Measurements from ENCODE around the gene CBFA2T2.

CBFA2T2 gene

GRCh38 chr20:33656010-33656782 is 166.3 kb downstream of the CBFA2T2 start:
- no peak for DNase-seq

GRCh38 chr20:33656783-33657703 is 167.1 kb downstream of the CBFA2T2 start:
- DNase-seq = no peak

- no peak for DNase-seq
These were observed 167.8 kb downstream of the CBFA2T2 start for GRCh38 chr20:33657704-33658095.

- no peak for DNase-seq
These were observed 168.6 kb downstream of the CBFA2T2 start for GRCh38 chr20:33658510-33658909.

- DNase-seq = no peak
These were observed 169.0 kb downstream of the CBFA2T2 start for GRCh38 chr20:33658929-33659328.

GRCh38 chr20:33659341-33660034 is 169.6 kb downstream of the CBFA2T2 start:
- DNase-seq = no peak

GRCh38 chr20:33660035-33660684 is 170.3 kb downstream of the CBFA2T2 start:
- no peak for DNase-seq

GRCh38 chr20:33660685-33661058 is 170.8 kb downstream of the CBFA2T2 start:
- no peak for DNase-seq

GRCh38 chr20:33662172-33662571 is 172.3 kb downstream of the CBFA2T2 start, which contains the start of gene C20orf144:
Gene C20orf144 (plus strand): TSS chr20:33662327. CDS start chr20:33662346, 19 bp downstream.
- no peak for DNase-seq

- DNase-seq = peak; percentile 70
These were observed 173.5 kb downstream of the CBFA2T2 start for GRCh38 chr20:33663161-33664084.

- DNase-seq = no peak
These were observed 174.3 kb downstream of the CBFA2T2 start for GRCh38 chr20:33664085-33664761.

- DNase-seq = peak; percentile 9
These were observed 174.9 kb downstream of the CBFA2T2 start for GRCh38 chr20:33664762-33665144.

- peak; percentile 97 for DNase-seq
These were observed 176.7 kb downstream of the CBFA2T2 start, which contains the start of gene ACTL10 for GRCh38 chr20:33666293-33667244. Gene ACTL10 (plus strand): TSS chr20:33666943. CDS start chr20:33667498, 555 bp downstream.

GRCh38 chr20:33667245-33667675 is 177.4 kb downstream of the CBFA2T2 start:
- no peak for DNase-seq

- DNase-seq = peak; percentile 66
These were observed 178.0 kb downstream of the CBFA2T2 start for GRCh38 chr20:33667676-33668465.

- no peak for DNase-seq
These were observed 178.7 kb downstream of the CBFA2T2 start for GRCh38 chr20:33668466-33669155.

- no peak for DNase-seq
These were observed 179.3 kb downstream of the CBFA2T2 start for GRCh38 chr20:33669224-33669623.
